HCT116 (cell line): ENCODE measurements around the gene ANO10. TPM values are rescaled to one million over a fixed set of nuclear protein-coding genes. Genes with fewer than 3 reads are reported as not detected.
"Not testable (repeated sequence)": the region's sequence is repeated elsewhere in the genome, so short reads cannot be mapped to it uniquely, and the experiment has no call there.

Experiments used
- ATAC-seq: fragments of 200-7000 bp; cut with Tn5 transposase; 2 replicates; pipeline ENCODE4 v1.9.1; 2020; ENCODE audit warnings: mild to moderate bottlenecking, moderate library complexity
- BruUV-seq: library from RNA; stranded (reverse); fragments of 400-500 nt; replicated peaks from 2 replicates; lab custom pipeline; 2021; lab: Mats Ljungman, UMichigan
- CTCF ChIA-PET: fragments of 300-600 bp; sonication (Branson Sonifier 250); formaldehyde crosslinking; loops from one replicate; lab custom pipeline; 2021; ENCODE audit warnings: antibody characterized with exemption; lab: Charles Lee
- POLR2A ChIA-PET: fragments of 300-600, 350-600 bp; sonication (Branson Sonifier 250); formaldehyde crosslinking; loops from one replicate; lab custom pipeline; 2021; ENCODE audit warnings: antibody characterized with exemption; lab: Charles Lee
- RAD21 ChIA-PET, 2 experiments: fragments of 300-600 bp; sonication (Branson Sonifier 250); formaldehyde crosslinking; loops; one replicate each; lab custom pipeline; 2023; ENCODE audit warnings: low total read pairs in 2 of 2; ENCODE audit not compliant: uncharacterized antibody in 2 of 2, unreplicated experiment in 2 of 2, low non-redundant PET in 1 of 2; lab: Charles Lee
- DNase-seq: peaks from one replicate; pipeline ENCODE4 v3.0.0-alpha.2; 2010; ENCODE audit warnings: low read depth, low spot score
- H2AFZ ChIP-seq: fragments of 200-600 bp; shearing (Covaris generic), sonication (generic); 2 replicates; pipeline ENCODE4 v1.6.1; 2017; ENCODE audit warnings: low read depth, mixed run types, mixed read lengths, antibody characterized with exemption, low read length; ENCODE audit not compliant: poor library complexity, severe bottlenecking
- H3K27ac ChIP-seq: 2 replicates; pipeline ENCODE4 v1.5.1; 2012; ENCODE audit warnings: low read depth, low read length
- H3K27me3 ChIP-seq: fragments of 200-600 bp; sonication (generic); 2 replicates; pipeline ENCODE4 v1.6.1; 2016; ENCODE audit warnings: mixed run types, low read length, mixed read lengths; ENCODE audit not compliant: insufficient read depth
- H3K36me3 ChIP-seq, 2 experiments: fragments of 200-500 bp in 1 of 2; fragments of 200-600 bp in 1 of 2; sonication (Bioruptor generic) in 1 of 2; sonication (generic) in 1 of 2; 2 replicates each; pipeline versions ENCODE4 v1.5.1 to v1.6.1; 2014 to 2016; ENCODE audit warnings: low read length in 2 of 2, inconsistent platforms in 1 of 2, mixed read lengths in 1 of 2, mixed run types in 1 of 2; ENCODE audit not compliant: insufficient read depth in 2 of 2, control insufficient read depth in 1 of 2
- H3K4me1 ChIP-seq, 2 experiments: fragments of 200-600 bp in 1 of 2; sonication (generic) in 1 of 2; 2 replicates each; pipeline versions ENCODE4 v1.5.1 to v1.6.1; 2012 to 2017; ENCODE audit warnings: low read length in 2 of 2, inconsistent platforms in 1 of 2, mild to moderate bottlenecking in 1 of 2, mixed read lengths in 1 of 2, mixed run types in 1 of 2, moderate library complexity in 1 of 2; ENCODE audit not compliant: insufficient read depth in 2 of 2, control insufficient read depth in 1 of 2
- H3K4me2 ChIP-seq: fragments of 200-600 bp; sonication (generic); 2 replicates; pipeline ENCODE4 v1.6.1; 2017; ENCODE audit warnings: mixed run types, low read length, mixed read lengths
- H3K4me3 ChIP-seq, 2 experiments: fragments of 200-600 bp in 1 of 2; sonication (generic) in 1 of 2; replicated peaks in 1 of 2; 2 replicates each; pipeline ENCODE4 v1.5.1; 2011 to 2016; ENCODE audit warnings: low read length in 2 of 2, control low read depth in 1 of 2, low read depth in 1 of 2, mild to moderate bottlenecking in 1 of 2, mixed read lengths in 1 of 2, mixed run types in 1 of 2
- H3K79me2 ChIP-seq: fragments of 200-600 bp; sonication (generic); 2 replicates; pipeline ENCODE4 v1.6.1; 2017; ENCODE audit warnings: mild to moderate bottlenecking, mixed run types, low read length, moderate library complexity, mixed read lengths; ENCODE audit not compliant: insufficient read depth
- H3K9ac ChIP-seq: fragments of 200-600 bp; sonication (generic); 2 replicates; pipeline ENCODE4 v1.6.1; 2016; ENCODE audit warnings: low read length, mixed read lengths
- H3K9me2 ChIP-seq: fragments of 200-600 bp; sonication (generic), shearing (Covaris generic); 2 replicates; pipeline ENCODE4 v1.6.1; 2017; ENCODE audit warnings: mixed run types, mild to moderate bottlenecking, moderate library complexity; ENCODE audit not compliant: insufficient read depth
- H3K9me3 ChIP-seq, 2 experiments: fragments of 200-500 bp in 1 of 2; fragments of 200-600 bp in 1 of 2; sonication (Bioruptor generic) in 1 of 2; sonication (generic) in 1 of 2; 2 replicates each; pipeline ENCODE4 v1.6.1; 2014 to 2017; ENCODE audit warnings: low read length in 2 of 2, mixed read lengths in 2 of 2, inconsistent platforms in 1 of 2, low read depth in 1 of 2, mild to moderate bottlenecking in 1 of 2, mixed run types in 1 of 2, moderate library complexity in 1 of 2; ENCODE audit not compliant: control insufficient read depth in 1 of 2, insufficient read depth in 1 of 2
- H4K20me1 ChIP-seq: fragments of 200-600 bp; sonication (generic), shearing (Covaris generic); 2 replicates; pipeline ENCODE4 v1.6.1; 2017; ENCODE audit warnings: mixed run types, mild to moderate bottlenecking, moderate library complexity; ENCODE audit not compliant: insufficient read depth
- ATF3 ChIP-seq: IDR thresholded peaks from 2 replicates; pipeline ENCODE4 v1.6.1; 2012
- CBX3 ChIP-seq: IDR thresholded peaks from 2 replicates; pipeline ENCODE4 v1.6.1; 2012; ENCODE audit warnings: low read depth
- CEBPB ChIP-seq: IDR thresholded peaks from 2 replicates; pipeline ENCODE4 v1.6.1; 2012; ENCODE audit warnings: low read depth
- FOSL1 ChIP-seq: IDR thresholded peaks from 2 replicates; pipeline ENCODE4 v1.6.1; 2012; ENCODE audit warnings: low read depth
- MAX ChIP-seq: IDR thresholded peaks from 2 replicates; pipeline ENCODE4 v1.6.1; 2012
- TCF7L2 ChIP-seq: IDR thresholded peaks from 2 replicates; pipeline ENCODE4 v1.7.0; 2011; ENCODE audit warnings: borderline replicate concordance, inconsistent platforms; ENCODE audit not compliant: insufficient read depth, insufficient read length; ENCODE audit errors: extremely low read depth
- ZFX ChIP-seq: fragments of 450-650 bp; IDR thresholded peaks from 2 replicates; pipeline ENCODE4 v1.6.1; 2017
- ZNF274 ChIP-seq: fragments of 200-500 bp; sonication (Bioruptor generic); IDR thresholded peaks from 2 replicates; pipeline ENCODE4 v1.6.1; 2014; ENCODE audit warnings: mild to moderate bottlenecking, low read depth, low read length, inconsistent platforms
- intact Hi-C: fragments of 100-400 bp; cut with micrococcal nuclease; formaldehyde crosslinking; loops from 2 replicates; pipeline ENCODE4 v1.10.0; 2022
- total RNA-seq: library from RNA; stranded (reverse); gene quantifications from one replicate; pipeline ENCODE4 v1.2.1, GENCODE V29; 2021; ENCODE audit not compliant: unreplicated experiment

Gene ANO10
- total RNA-seq, 1 experiment from 2014 or later, result 13.3 TPM

GRCh38 chr3:43468133-43468532 lies 153.7 kb downstream of the ANO10 start:
- DNase-seq (no peak), ATAC-seq (no peak)
- no peak overlapping the region for H3K4me2 ChIP-seq
- no peak overlapping the region for H3K9ac ChIP-seq
- ChIA-PET POLR2A (no interaction called here), RAD21 (no interaction called here), CTCF (interaction anchor here (0.6 to 1.2 kb wide), 2 partner anchors 35 to 320 kb away, joined by 3 read pairs; no protein-coding TSS in a partner anchor)
- no peaks in the 10 kb centered on the region for H3K9me2 ChIP-seq
- intact Hi-C loops, result no loop called here
- no peak overlapping the region for H3K4me3 ChIP-seq
- no peak overlapping the region for H2AFZ ChIP-seq
- H3K9me3 ChIP-seq, result no peaks in the 10 kb centered on the region
- no peak overlapping the region for H3K27ac ChIP-seq
- H3K79me2 ChIP-seq, result no peaks in the 10 kb centered on the region
- H3K36me3 ChIP-seq, result no peaks in the 10 kb centered on the region
- no peaks in the 10 kb centered on the region for H3K27me3 ChIP-seq
- no peaks in the 10 kb centered on the region for H3K4me1 ChIP-seq
- no peak for TF ChIP-seq TCF7L2
- no peak for TF ChIP-seq ZNF274
- no peak for TF ChIP-seq CBX3
- no peak for TF ChIP-seq MAX
- no peak for TF ChIP-seq ZFX
- TF ChIP-seq CEBPB, result no peak
- TF ChIP-seq FOSL1, result no peak
- TF ChIP-seq ATF3, result no peak
- H4K20me1 ChIP-seq, result no peaks in the 10 kb centered on the region
- no TSS peak for BruUV-seq

GRCh38 chr3:43465109-43465508 lies 156.7 kb downstream of the ANO10 start:
- ChIA-PET RAD21 (no interaction called here), CTCF (no interaction called here), POLR2A (no interaction called here)
- no peak overlapping the region for H3K4me2 ChIP-seq
- H3K9me2 ChIP-seq, result no peaks in the 10 kb centered on the region
- H3K27ac ChIP-seq, result no peak overlapping the region
- H3K4me3 ChIP-seq, result no peak overlapping the region
- no peak overlapping the region for H3K9ac ChIP-seq
- DNase-seq, result no peak
- no peaks in the 10 kb centered on the region for H3K79me2 ChIP-seq
- H3K36me3 ChIP-seq, result no peaks in the 10 kb centered on the region
- ATAC-seq, result no peak
- H3K9me3 ChIP-seq, result no peaks in the 10 kb centered on the region
- no peak overlapping the region for H2AFZ ChIP-seq
- no peaks in the 10 kb centered on the region for H4K20me1 ChIP-seq
- BruUV-seq, result no TSS peak
- TF ChIP-seq MAX, result no peak
- H3K4me1 ChIP-seq, result no peaks in the 10 kb centered on the region
- no peaks in the 10 kb centered on the region for H3K27me3 ChIP-seq
- intact Hi-C loops, result no loop called here

GRCh38 chr3:43462566-43462965 lies 159.2 kb downstream of the ANO10 start:
- ATAC-seq, H2AFZ ChIP-seq, H3K4me2 ChIP-seq, CTCF ChIA-PET, BruUV-seq, H3K9me3 ChIP-seq, H3K4me1 ChIP-seq, H3K27ac ChIP-seq, H3K9ac ChIP-seq, POLR2A ChIA-PET, H3K9me2 ChIP-seq, H3K79me2 ChIP-seq, H3K27me3 ChIP-seq, H4K20me1 ChIP-seq, intact Hi-C loops, H3K4me3 ChIP-seq, H3K36me3 ChIP-seq, DNase-seq, RAD21 ChIA-PET: not testable (repeated sequence)
